K562 (cell line): Measurements from ENCODE around the gene PRDM11. TPM values are rescaled to one million over a fixed set of nuclear protein-coding genes. Genes with fewer than 3 reads are reported as not detected.

Source experiments
- ATAC-seq: fragments of 200-7000 bp; cut with Tn5 transposase; 3 replicates; pipeline ENCODE4 v1.9.1; 2020; ENCODE audit warnings: moderate library complexity
- BruUV-seq: library from RNA; stranded (reverse); fragments of 400-500 nt; replicated peaks from 2 replicates; lab custom pipeline; 2021; lab: Mats Ljungman, UMichigan
- CTCF ChIA-PET: fragments of 300-600 bp; formaldehyde crosslinking; extraction: SDS; loops from one replicate; lab custom pipeline; 2021; ENCODE audit warnings: low intra/inter-chr PET ratio; lab: Yijun Ruan, JAX
- POLR2A ChIA-PET: fragments of 300-600, 350-650 bp; sonication (Branson Sonifier 250); formaldehyde crosslinking; extraction: SDS; loops from one replicate; lab custom pipeline; 2021; ENCODE audit warnings: antibody characterized with exemption, inconsistent platforms; lab: Yijun Ruan, JAX
- DNase-seq, 4 experiments: peaks; one replicate each; pipeline versions ENCODE4 v3.0.0 to v3.0.0-alpha.2; 2011 to 2018; ENCODE audit warnings: low spot score in 3 of 4, mixed read lengths in 3 of 4; ENCODE audit errors: extremely low read depth in 1 of 4
- FAIRE-seq: peaks from 2 replicates; lab custom pipeline; 2011; peaks lifted over from hg19 to GRCh38; lab: Jason Lieb, UNC
- H2AFZ ChIP-seq: 2 replicates; pipeline ENCODE4 v1.6.0; 2011; ENCODE audit warnings: low read depth, low read length, control low read depth, inconsistent platforms
- H3K27ac ChIP-seq: fragments of 200-600 bp; 3 replicates; pipeline ENCODE4 v1.8.0; 2011; ENCODE audit warnings: low read depth, mild to moderate bottlenecking, control low read depth, inconsistent platforms, low read length, moderate library complexity, mixed read lengths; ENCODE audit errors: extremely low read depth
- H3K27me3 ChIP-seq, 2 experiments: fragments of 300-600 bp in 1 of 2; 2 replicates in 1 of 2; 3 replicates in 1 of 2; pipeline versions ENCODE4 v1.6.0 to v1.8.0; 2011; ENCODE audit warnings: inconsistent platforms in 2 of 2, low read length in 2 of 2, mild to moderate bottlenecking in 1 of 2, mixed read lengths in 1 of 2, moderate library complexity in 1 of 2; ENCODE audit not compliant: control insufficient read depth in 2 of 2, insufficient read depth in 2 of 2
- H3K36me3 ChIP-seq: fragments of 300-600 bp; 3 replicates; pipeline ENCODE4 v1.8.0; 2011; ENCODE audit warnings: mild to moderate bottlenecking, low read length, inconsistent platforms; ENCODE audit not compliant: control insufficient read depth, insufficient read depth
- H3K4me1 ChIP-seq, 2 experiments: fragments of 200-600 bp in 1 of 2; replicated peaks in 1 of 2; 2 replicates in 1 of 2; 3 replicates in 1 of 2; pipeline versions ENCODE4 v1.5.1 to v1.8.0; 2011; ENCODE audit warnings: inconsistent platforms in 2 of 2, low read length in 2 of 2, mild to moderate bottlenecking in 1 of 2, mixed read lengths in 1 of 2, moderate library complexity in 1 of 2; ENCODE audit not compliant: control insufficient read depth in 2 of 2, insufficient read depth in 2 of 2
- H3K4me2 ChIP-seq: 2 replicates; pipeline ENCODE4 v1.6.1; 2011; ENCODE audit warnings: low read length, control low read depth, inconsistent platforms, mixed read lengths; ENCODE audit not compliant: insufficient read depth
- H3K4me3 ChIP-seq: fragments of 200-600 bp; sonication (generic), shearing (Covaris generic); 2 replicates; pipeline ENCODE4 v1.5.1; 2016; ENCODE audit warnings: control low read depth, inconsistent platforms
- H3K79me2 ChIP-seq: fragments of 200-600 bp; 3 replicates; pipeline ENCODE4 v1.8.0; 2011; ENCODE audit warnings: low read length, inconsistent platforms; ENCODE audit not compliant: control insufficient read depth, insufficient read depth
- H3K9ac ChIP-seq, 2 experiments: 2 replicates each; pipeline versions ENCODE4 v1.6.0 to v1.6.1; 2011; ENCODE audit warnings: low read depth in 2 of 2, low read length in 2 of 2, control low read depth in 1 of 2, inconsistent platforms in 1 of 2, mild to moderate bottlenecking in 1 of 2, mixed read lengths in 1 of 2; ENCODE audit not compliant: insufficient read depth in 1 of 2
- H3K9me1 ChIP-seq: one replicate; pipeline ENCODE4 v1.6.0; 2011; ENCODE audit warnings: inconsistent platforms, mild to moderate bottlenecking, low read length, moderate library complexity; ENCODE audit not compliant: control insufficient read depth, insufficient read depth
- H3K9me3 ChIP-seq: replicated peaks from 2 replicates; pipeline ENCODE4 v1.5.1; 2011; ENCODE audit warnings: low read depth, low read length, inconsistent platforms; ENCODE audit not compliant: control insufficient read depth, insufficient read depth
- H4K20me1 ChIP-seq: replicated peaks from 2 replicates; pipeline ENCODE4 v1.6.1; 2011; ENCODE audit warnings: low read length, inconsistent platforms, mixed read lengths; ENCODE audit not compliant: control insufficient read depth, insufficient read depth
- FOSL1 ChIP-seq: fragments of 200-800 bp; sonication (Bioruptor generic); conservative IDR thresholded peaks from 2 replicates; pipeline ENCODE4 v1.6.1; 2016; ENCODE audit warnings: missing genetic modification characterization, missing compliant biosample characterization
- TAF7 ChIP-seq: fragments of 450-650 bp; IDR thresholded peaks from 2 replicates; pipeline ENCODE4 v1.6.1; 2016; ENCODE audit warnings: missing genetic modification characterization, missing compliant biosample characterization
- TSHZ1 ChIP-seq: fragments of 250-450 bp; sonication (Bioruptor Pico); IDR thresholded peaks from 2 replicates; pipeline ENCODE4 v1.4.0; 2020; ENCODE audit warnings: mild to moderate bottlenecking, moderate library complexity
- WGBS: fragments of 100-300 bp; shearing (Covaris generic); methylation state at CpG from one replicate; pipeline ENCODE4 v1.1.6; 2016; ENCODE audit warnings: low coverage, mixed read lengths; ENCODE audit not compliant: insufficient coverage; ENCODE audit errors: missing lambda C conversion rate; 5-methylcytosine and 5-hydroxymethylcytosine counted together
- in situ Hi-C: fragments of 300-500 bp; cut with MboI; formaldehyde crosslinking; loops from 4 replicates; pipeline ENCODE4 v1.15.0; 2018; ENCODE audit warnings: inconsistent platforms, mixed read lengths
- intact Hi-C: fragments of 100-400 bp; cut with micrococcal nuclease; formaldehyde crosslinking; loops from 2 replicates; pipeline ENCODE4 v1.14.2; 2022
- polyA plus RNA-seq, 8 experiments: library from polyadenylated mRNA; depleted of rRNA in 4 of 8; stranded (reverse) in 5 of 8; unstranded in 3 of 8; fragments of >200 nt; fragmentation: Nextera tagmentation in 2 of 8; fragmentation: Illumina TruSeq in 1 of 8; extraction: Ambion mirVana in 2 of 8; extraction: Trizol in 1 of 8; gene quantifications; 2 replicates each; pipeline versions ENCODE4 v1.2.1 to v1.2.3, GENCODE V29; 2011 to 2014; ENCODE audit warnings: inconsistent platforms in 1 of 8, missing spikeins in 1 of 8
- total RNA-seq, 7 experiments: library from RNA; depleted of rRNA in 6 of 7; stranded (reverse); fragments of >200 nt in 6 of 7; fragmentation: Illumina TruSeq in 2 of 7; extraction: Trizol in 2 of 7; gene quantifications; 2 replicates each; pipeline versions ENCODE4 v1.2.1 to v1.2.3, GENCODE V29; 2011 to 2021; ENCODE audit warnings: low replicate concordance in 1 of 7

PRDM11 gene
- total and polyA plus RNA-seq, 9 of the 15 experiments (the other 6 are each of a cell fraction or from before 2014, with no cell fraction given), result 0.01 to 1.1 (median 0.29) TPM

DNA sequence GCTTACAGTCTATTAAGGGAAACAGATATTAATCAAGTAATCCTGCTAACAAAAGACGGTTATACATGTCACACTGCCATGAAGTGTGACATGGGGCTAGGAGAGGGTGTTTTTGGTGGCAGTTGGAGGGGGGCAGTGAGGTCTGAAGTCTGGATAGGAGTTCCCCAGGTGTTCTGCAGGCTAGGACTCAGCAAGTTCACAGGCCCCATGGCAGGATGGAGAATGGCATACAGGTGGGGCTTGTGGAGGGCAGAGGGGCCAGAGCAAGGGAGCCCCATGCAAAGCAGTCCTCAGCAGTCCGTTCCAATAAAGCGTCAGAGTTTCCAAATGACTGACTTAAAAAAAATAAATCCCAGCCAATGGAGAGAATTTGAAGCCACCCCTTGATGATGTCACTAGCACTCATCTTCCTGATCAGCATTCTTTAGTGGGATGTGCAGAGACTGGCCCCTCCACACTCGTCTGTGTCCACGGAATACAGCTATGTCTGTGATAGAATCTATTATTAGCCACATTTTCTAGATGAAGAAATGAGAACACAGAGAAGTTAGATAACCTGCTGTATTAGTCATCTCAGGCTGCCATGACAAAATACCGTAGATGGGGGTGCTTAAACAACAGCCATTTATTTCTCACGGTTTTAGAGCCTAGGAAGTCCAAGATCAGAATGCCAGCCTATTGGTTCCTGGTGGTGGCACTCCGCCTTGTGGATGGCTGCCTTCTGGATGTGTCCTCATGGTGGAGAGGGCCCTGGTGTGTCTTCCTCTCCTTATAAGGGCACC, 32.6 kb downstream of the PRDM11 start:
- Histone ChIP-seq H3K4me2 (no peak overlapping the region), H3K9me3 (no peaks in the 10 kb centered on the region), H3K9ac (no peak overlapping the region), H3K9me1 (peaks cover 4% of the 10 kb centered on the region), H3K27ac (no peak overlapping the region), H2AFZ (no peak overlapping the region), H4K20me1 (no peaks in the 10 kb centered on the region), H3K4me1 (peaks cover 10 to 20% of the 10 kb centered on the region in 2 experiments; a peak in 4 of 5 replicates), H3K4me3 (no peak overlapping the region), H3K36me3 (no peaks in the 10 kb centered on the region), H3K27me3 (peaks cover 3 to 24% of the 10 kb centered on the region in 2 experiments; a peak in 3 of 5 replicates), H3K79me2 (no peaks in the 10 kb centered on the region)
- ATAC-seq (no peak), FAIRE-seq (no peak), DNase-seq (no peak)
- in situ Hi-C loops (no loop called here), intact Hi-C loops (no loop called here)
- CTCF ChIA-PET, result no interaction called here
- POLR2A ChIA-PET, result no interaction called here
- 17% methylated on average over 7 of the region's 8 CpGs for whole genome bisulfite sequencing
- no TSS peak for BruUV-seq
- TF ChIP-seq TAF7 (tag) (no peak), TSHZ1 (CRISPR knock-in tag) (no peak), FOSL1 (tag) (peak; percentile 54)
